Esophagus muscularis mucosa (tissue), 3 donors: Measurements from ENCODE around the gene ARTN.

ENCODE experiments used
- EP300 ChIP-seq: sonication (generic); formaldehyde crosslinking; IDR thresholded peaks from one replicate; pipeline ENCODE4 v1.6.1; 2017; ENCODE audit warnings: antibody characterized with exemption
- TF ChIP-seq, protein P1 (sequence below), 3 experiments: fragments of 200-600 bp in 2 of 3; fragments of 450-650 bp in 1 of 3; sonication (generic) in 2 of 3; IDR thresholded peaks; one replicate each; pipeline ENCODE4 v1.5.1; 2017 to 2019; ENCODE audit warnings: antibody characterized with exemption in 3 of 3, mild to moderate bottlenecking in 2 of 3, moderate library complexity in 1 of 3

DNA sequence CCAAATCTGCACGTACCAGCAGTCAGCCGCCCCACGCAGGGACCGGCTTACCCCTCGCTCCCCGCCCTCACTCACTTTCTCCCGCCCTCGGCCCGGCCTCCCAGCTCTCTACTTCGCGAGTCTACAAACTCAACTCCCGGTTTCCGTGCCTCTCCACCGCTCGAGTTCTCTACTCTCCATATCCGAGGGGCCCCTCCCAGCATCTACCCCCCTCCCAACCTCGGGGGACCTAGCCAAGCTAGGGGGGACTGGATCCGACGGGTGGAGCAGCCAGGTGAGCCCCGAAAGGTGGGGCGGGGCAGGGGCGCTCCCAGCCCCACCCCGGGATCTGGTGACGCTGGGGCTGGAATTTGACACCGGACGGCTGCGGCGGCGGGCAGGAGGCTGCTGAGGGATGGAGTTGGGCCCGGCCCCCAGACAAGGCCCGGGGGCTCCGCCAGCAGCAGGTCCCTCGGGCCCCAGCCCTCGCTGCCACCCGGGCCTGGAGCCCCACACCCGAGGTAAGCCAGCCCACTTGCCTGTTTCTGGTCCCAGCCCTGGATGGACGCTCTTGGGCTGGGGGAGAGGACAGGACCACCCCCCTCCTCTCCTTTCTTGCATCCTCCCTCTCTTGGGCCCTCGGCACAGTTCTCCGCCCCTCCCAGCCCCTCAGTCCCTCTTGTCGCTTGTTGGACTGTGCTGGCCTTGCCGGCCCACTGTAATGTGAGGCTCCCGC lies at the start of gene ARTN:
- TF ChIP-seq, protein P1, sequence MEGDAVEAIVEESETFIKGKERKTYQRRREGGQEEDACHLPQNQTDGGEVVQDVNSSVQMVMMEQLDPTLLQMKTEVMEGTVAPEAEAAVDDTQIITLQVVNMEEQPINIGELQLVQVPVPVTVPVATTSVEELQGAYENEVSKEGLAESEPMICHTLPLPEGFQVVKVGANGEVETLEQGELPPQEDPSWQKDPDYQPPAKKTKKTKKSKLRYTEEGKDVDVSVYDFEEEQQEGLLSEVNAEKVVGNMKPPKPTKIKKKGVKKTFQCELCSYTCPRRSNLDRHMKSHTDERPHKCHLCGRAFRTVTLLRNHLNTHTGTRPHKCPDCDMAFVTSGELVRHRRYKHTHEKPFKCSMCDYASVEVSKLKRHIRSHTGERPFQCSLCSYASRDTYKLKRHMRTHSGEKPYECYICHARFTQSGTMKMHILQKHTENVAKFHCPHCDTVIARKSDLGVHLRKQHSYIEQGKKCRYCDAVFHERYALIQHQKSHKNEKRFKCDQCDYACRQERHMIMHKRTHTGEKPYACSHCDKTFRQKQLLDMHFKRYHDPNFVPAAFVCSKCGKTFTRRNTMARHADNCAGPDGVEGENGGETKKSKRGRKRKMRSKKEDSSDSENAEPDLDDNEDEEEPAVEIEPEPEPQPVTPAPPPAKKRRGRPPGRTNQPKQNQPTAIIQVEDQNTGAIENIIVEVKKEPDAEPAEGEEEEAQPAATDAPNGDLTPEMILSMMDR (IDR thresholded peaks at IDR 0.05): no peak
- no peak for TF ChIP-seq EP300
